Eye (tissue), 1 donor: ENCODE measurements around the gene SFPQ.
"Not testable (repeated sequence)": the region's sequence is repeated elsewhere in the genome, so short reads cannot be mapped to it uniquely, and the experiment has no call there.

Source experiments
- DNase-seq: peaks from one replicate; pipeline ENCODE4 v3.0.0-alpha.2; 2015

Gene SFPQ

DNA sequence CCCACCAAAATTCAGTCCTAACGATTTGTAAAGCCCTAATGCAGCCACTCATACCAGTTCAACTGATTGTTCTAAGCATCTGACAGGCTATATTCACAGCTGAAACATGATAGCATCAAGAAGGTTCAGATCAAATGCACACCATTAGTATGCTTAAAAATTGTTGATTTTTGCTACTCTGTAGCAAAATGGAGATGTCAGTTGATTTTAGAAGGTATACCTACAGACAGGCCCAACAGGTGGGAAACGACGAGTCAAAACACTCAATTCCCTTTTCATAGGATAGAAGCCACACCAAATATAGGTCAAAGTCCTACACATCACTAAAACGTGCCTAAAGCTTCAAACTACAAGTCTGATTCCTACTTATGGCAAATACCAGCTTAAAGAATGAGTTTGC is 6.7 kb downstream of the SFPQ start:
- DNase-seq = no peak

DNA sequence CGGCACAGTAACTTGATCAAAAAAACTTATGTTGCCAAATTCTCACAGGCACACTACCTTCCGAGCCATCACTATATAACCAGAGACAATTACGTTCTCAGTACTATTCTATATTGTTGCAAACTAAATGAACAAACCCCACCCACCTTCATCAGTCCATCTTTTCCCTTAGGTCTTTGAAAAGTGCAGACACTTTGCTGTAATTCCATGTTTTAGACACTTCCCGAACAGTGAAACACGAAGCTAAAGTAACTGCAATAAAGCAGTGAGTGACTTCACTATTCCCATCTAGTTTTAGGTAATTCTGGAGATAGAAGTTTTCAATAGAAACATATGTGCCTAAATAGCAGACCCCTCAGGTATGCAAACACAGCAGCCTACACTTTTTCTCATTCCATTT is 7.7 kb downstream of the SFPQ start:
- DNase-seq = no peak

DNA sequence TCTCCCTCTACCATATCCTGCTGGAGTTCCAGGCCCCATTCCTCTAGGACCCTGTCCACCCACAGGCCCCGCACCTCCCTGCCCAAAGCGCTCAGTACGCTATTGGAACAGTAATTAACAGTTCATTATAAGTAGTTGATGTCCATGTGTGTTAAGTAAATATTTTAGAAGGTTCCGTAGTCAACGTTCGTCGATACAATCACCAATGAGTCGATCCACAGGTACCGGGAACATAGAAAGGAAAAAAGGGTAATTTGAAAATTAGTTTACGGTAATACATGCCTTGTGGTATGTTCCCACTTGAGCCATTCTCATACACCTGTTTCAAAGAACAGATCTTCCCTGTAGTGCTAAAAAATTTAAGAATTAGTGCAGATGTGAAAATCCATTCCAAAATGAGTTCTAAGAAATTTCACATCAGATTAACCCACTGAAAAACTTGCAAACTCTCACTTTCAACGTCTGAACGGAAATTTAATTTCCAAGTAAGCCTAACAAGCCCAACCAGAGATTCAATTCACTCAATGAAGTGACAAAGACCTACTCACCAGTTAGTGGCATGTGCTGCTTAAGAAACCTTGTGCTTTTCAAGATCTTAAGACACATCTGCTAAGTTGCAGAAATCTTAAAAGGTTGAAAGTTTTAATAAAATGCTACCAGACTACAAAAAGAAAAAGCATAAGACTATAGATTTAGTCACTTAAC is 8.3 kb downstream of the SFPQ start:
- DNase-seq = no peak

DNA sequence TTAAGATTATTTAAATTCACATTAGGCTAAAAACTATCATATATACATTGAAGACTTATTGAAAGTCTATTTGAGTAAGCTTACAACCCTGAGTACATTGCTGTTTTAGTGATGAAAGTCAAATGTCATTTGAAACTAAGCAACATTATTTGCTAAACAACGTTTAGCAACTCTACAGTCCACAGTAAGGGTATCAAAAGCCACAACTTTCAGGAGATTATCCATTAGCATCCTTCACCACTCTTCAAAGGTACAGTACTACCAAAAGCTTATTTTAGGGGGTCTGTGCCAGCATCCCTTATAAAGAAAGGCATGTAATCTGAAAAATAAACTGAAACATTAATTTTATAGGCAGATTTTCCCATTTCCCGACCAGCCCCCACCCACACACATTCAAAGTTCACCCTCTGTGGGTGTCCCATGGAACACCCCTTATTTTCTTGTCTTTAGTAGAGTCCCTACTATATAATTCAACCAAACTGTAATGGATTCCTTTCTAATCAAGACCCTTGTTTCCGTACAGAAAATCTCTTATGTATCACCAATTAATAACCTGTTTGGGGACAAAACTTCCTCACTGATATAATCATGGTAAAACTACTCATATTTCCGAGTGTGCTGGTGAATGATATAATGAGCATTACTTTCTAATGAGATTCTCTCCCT is 11.0 kb downstream of the SFPQ start:
- DNase-seq = no peak

DNA sequence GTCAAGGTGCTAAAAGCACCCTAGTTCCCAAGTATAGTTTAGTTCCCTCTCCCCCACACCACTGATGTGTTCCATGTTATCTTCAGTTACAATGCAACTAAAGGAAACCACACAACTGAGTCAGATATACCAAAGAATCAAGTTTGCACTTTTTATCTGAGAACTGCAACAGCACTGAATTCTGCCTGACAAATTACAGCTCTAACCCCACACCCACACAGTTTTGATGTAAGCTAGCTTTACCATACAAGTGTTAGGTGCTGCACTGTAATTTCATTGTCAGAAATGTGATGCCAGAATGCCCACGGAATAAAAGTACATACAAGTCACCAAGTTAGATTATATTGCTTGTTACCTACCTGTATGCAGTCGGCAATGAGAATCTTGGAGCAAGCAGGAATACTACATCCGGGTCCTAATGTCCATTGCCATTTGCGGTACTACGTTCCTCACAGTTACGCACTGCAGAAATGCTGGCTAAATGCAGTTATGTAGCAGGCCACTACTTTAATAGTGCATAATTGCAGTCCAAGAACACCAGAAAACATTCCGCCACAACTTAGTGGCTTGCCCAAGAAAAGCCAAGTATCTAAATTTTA is 12.1 kb downstream of the SFPQ start:
- DNase-seq = no peak

DNA sequence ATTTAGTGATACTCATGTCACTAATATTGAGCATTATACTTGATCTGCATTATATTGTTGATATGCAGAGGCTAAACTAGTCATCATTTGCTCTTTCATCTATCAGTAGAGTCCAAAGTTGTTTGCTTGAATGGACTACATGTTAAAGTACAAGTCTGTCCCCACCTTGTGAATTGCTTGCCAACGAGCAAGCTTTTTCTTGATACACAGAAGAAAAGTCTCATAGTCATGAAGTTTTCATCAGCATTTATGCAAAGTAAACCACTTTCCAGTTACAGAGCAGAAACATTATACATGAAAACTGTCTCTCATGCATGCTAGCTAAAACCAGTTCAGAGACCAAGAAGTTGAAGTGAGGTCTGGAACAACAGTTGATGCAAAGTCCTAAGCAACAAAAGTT is 13.0 kb downstream of the SFPQ start:
- DNase-seq = no peak

DNA sequence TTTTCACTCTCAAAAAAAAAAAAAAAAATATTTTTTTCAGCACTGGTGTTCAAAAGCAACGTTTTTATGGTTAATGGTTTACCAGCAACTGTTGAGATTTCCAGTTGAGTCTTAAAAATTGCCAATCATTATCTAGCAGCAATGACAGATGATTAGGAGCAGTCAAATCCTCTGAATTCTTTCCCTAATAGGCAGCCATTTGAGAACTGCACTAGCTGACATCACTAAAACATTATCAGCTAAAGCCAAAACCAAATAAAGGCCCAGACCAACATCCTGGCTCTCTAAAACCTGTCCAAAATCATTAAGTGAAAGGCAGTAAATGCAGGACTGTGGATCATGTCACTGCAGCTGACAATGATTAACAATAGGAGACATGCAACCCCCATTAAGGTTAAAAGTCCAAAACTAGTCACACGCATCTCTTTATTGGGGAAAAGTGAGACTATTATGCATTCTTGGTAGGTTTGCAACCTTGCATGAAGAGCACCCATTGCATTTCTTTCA is 14.0 kb downstream of the SFPQ start:
- DNase-seq = no peak

DNA sequence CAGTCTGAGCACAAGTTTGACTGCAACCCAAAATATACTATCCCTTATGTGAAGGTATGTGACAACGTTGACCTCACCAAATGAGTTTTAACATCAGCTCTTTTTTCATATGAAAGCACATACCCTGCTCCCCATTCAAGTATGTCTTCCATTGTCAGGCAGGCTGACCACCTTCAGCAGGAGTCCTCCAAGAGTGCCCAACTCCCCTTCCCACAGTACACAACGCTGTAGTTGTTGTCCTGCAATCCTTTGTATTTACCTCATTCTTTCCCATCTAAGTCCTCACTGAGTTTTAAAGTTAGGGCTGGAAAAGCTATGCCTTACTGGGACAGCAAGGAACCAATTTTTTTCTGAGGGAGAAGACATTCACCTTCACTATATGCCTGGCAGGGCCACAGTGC is 14.7 kb downstream of the SFPQ start:
- DNase-seq = no peak

DNA sequence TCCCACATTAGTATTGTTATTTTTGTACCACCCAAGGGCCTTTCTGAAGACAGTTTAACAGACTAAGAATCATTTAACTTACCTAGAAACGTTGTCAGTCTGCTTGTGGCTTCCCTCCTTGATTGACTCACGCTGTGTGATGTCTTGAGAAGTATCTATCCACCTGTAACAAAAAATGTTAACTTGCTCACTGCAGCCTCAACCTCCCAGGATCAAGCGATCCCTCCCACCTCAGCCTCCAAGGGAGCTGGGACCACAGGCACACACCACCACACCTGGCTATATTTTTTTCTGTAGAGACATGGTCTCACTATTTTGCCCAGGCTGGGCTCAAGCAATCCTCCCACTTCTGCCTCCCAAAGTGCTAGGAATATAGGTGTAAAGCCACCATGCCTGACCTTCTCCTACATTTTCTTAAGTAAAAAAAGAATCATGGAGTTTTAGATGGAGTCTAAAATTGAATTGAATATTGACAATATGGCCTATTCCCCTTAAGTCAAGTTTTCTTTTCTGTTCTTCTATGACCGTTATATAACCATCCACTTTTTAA is 15.6 kb downstream of the SFPQ start:
- DNase-seq = no peak

DNA sequence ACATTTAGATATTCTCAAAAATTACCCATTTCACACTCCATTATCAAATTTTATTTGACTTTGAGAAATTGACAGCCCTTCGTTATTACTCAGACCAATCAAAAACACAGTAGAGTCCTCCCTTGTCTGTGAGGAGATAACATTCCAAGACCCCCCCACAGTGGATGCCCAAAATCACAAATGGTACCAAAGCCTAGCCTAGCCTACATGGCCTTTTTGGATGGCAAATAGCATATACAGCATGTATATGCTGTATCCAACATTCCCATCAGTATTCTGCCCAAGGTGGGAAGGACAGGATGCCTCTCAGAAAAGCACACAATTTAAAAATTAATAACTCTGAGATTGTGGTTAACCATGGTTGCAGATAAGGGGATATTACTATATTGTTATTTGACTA is 17.3 kb downstream of the SFPQ start:
- no peak for DNase-seq

DNA sequence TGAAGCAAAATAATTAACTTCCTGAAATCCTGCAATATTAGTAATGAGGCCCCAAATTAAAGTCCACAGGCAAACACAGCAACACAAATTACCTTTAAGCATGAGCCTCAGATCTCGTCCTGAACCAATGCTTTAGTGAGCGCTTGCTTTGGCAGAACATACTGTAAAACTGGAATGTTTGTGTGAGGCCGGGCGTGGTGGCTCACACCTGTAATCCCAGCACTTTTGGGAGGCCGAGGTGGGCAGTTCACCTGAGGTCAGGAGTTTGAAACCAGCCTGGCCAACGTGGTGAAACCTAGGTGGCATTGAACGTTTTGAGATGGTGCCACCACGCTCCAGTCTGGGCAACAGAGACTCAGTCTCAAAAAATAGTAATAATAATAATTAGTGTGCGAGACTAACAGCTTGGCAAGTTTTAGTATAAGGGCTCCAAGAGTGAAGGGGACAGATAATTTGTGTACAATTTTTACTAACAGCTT is 17.8 kb downstream of the SFPQ start:
- DNase-seq = no peak

DNA sequence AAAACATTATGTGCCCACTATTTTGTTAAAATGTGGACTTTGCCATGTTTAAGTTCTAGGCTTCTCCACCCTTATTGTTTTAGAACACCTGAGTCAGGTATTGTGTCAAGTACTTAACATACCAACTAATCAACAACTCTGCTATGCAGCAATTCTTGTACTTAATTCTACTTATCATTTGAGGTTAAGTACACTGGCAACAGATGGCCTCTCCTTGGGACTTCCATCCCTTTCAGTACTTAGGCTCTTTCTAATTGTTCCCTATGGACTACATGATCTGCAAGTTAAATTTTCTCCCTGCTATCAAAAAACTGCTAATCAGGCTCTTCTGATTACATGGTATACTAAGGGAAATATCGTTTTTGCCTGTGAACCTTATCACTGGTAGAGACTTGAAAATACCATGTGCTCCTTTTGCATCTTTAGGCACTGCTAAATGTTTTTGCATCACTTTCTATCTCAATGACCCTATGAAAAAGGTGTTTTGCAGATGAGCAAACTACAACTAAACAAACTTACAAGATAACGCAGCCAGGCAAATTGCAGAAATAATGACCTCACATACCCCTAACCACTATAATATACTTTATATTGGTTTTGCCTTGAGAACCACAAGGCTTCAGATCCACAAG is 18.9 kb downstream of the SFPQ start:
- DNase-seq = no peak

DNA sequence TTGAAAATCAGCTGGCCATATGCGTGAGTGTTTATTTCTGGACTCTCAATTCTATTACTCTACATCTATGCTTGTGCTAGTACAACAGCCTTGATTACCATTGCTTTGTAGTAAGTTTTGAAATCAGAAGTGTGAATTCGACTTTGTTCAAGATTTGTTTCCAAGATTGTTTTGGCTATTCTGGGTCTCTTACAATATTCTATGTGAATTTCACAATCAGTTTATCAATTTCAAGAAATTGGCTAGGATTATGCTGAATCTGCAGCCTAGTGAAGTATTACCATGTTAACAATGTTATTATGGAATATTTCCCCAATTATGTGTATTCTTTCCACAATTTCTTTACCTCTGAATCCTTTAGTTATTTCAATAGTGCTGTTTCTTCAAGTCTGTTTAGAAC is 19.5 kb downstream of the SFPQ start:
- DNase-seq = no peak

DNA sequence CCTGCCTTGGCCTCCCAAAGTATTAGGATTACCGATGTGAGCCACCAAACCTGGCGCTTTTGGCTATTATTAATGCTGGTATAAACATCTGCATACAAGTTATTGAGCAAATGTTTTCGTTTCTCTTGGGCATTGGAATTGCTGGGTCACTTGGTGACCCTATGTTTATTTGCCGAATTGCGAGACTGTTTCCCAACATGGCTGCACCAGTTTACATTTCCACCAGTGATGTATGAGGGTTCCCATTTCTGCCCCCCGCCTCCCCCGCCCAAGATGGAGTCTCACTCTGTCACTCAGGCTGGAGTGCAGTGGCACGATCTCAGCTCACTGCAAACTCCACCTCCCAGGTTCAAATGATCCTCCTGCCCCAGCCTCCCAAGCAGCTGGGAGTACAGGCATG is 20.9 kb downstream of the SFPQ start:
- DNase-seq = no peak

DNA sequence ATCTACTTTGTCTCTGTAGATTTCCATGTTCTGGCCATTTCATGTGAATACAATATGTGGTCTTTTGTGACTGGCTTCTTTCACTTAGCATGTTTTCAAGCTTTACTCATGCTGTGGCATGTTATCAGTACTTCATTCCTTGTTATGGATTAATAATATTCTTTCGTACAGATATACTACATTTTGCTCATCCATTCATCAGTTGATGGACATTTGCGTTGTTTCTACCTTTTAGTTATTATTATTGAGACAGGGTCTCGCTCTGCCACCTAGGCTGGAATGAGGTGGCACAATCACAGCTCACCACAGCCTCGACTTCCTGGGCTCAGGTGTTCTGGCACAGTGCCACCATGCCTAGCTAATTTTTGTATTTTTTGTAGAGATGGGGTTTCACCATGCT is 21.4 kb downstream of the SFPQ start:
- DNase-seq = no peak

DNA sequence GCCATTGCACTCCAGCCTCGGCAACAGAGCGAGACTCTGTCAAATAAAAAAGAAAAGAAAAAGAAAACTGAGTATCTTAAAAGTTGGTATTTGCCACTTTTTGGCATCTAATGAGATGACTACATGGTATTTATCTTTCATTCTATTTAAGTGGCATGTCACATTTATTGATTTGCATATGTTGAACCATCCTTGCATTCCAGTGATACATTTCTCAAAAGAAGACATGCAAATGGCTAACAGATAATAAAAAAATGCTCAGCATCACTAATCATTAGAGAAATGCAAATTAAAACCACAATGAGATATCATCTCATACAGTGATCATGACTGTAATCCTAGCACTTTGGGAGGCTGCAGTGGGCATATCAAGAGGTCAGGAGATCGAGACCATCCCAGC is 28.1 kb downstream of the SFPQ start:
- DNase-seq = no peak

DNA sequence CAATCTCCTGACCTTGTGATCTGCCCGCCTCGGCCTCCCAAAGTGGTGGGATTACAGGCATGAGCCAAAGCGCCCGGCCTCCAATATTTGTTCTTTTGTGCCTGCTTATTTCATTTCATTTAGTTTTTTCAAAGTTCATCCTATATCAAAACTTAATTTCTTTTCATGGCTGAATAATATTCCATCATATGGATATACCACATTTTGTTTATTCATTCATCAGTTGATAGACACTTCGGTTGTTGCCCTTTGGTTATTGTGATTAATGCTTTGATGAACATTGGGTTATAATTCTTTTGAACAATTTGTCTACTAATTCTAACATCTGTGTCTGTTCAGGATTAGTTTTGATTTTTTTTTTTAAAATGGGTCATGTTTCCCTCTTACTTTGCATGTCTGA is 41.7 kb downstream of the SFPQ start:
- no peak for DNase-seq

DNA sequence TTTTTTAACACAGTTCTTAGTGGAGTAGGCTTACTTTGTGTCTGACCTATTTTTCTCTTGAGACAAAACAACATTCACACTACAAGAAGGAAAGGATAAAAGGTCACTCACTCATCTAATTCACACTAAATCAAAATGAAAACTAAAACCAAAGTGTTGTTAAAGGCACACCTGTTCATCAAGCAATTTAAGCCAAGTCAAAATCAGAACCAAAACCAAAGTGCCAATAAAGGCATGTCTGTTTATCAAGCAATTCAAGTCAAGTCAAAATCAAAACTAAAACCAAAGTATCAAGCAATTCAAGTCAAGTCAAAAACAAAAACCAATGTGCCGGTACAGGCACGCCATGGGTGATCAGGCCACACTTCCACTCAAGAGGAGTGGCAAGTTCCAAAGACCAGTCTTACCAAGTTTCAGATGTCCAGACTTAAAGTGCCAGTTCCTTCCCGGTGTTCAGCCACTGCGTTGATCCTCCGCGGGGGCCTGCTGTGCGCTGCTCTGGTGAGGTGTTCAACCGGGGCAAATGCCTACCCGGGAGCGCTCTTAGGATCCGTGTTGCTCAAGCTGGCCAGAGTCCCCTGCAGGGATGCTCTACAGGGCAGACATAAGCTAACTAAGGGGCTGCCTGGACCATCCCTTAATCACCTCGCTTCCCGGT is 46.9 kb downstream of the SFPQ start:
- DNase-seq = not testable (repeated sequence)

DNA sequence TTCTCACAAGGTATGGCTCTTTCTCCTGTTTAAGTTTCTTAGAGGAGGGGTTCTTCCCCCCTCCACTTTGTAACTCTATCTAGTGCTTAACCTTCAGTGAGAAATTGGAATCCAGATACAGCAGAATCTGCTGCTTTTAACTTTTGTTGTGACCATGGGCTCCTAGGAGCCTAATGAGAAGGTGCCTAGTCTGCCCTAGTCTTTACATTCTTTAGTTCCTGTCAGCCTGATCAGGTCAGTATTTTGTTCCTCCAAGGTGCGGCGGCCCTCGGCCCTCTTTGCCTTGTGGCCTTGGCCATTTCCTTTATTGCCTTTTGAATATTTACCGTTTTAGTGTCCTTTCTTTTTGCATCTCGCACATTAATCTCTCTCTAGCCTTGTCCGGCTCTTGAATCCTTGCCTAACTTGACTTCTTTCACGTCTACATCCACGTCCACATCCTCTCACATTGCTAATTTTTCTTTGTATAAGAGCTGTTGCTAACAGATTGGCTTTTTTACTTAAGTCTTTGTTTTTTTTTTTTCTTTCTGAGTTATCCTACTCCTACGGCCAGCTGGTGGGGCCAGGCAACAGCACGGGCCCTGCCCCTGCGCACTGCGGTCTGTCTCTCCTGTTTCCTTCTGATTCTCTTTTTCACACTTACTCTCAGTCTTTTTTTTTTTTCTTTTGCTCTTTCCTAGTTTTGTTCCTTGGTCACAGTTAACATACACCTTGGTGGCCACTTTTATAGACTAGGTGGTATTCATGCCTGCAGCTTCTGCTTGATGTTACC is 49.0 kb downstream of the SFPQ start:
- DNase-seq = no peak

DNA sequence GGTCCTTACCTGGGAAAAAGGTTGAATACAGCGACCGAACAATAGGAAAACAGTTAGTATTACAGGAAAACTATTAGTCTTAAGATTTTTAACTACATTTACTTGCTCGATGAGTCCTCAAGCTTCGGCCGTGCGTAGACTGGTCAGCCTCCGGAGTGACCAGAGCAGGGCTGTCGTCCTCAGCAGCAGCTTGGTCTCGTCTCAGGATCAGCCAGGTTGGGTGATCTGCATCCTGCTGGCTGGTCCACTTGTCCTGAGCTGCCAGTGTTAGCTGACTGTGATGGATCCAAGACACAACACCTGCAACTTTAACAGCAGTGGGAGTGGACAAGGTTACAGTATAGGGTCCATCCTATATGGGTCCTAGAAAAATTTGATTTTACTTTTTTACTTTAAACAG is 50.2 kb downstream of the SFPQ start:
- not testable (repeated sequence) for DNase-seq

DNA sequence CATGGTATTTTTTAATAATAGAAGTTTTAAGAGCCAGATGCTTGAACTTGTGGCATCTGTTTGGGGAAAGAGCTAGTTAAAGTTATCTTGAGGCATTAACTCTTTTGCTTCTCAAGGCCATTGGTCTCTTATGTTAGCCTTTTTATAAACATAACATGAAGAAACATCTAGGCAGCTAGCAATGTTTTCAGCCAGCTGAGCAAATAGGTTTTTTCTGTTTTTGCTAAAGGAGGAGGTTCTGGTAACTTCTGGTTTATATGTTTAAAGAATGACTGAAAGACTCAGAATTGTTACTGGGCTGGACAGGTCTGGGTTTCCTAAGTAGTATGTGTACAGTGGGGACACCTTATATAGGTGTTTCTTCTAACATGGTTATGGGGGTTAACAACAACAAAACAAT is 50.7 kb downstream of the SFPQ start:
- DNase-seq = not testable (repeated sequence)

DNA sequence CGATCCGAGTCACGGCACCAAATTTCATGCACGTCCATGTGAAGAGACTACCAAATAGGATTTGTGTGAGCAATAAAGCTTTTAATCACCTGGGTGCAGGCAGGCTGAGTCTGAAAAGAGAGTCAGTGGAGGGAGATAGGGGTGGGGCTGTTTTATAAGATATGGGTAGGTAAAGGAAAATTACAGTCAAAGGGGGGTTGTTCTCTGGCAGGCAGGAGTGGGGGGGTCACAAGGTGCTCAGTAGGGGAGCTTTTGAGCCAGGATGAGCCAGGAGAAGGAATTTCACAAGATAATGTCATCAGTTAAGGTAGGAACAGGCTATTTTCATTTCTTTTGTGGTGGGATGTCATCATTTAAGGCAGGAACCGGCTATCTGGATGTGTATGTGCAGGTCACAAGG is 55.4 kb downstream of the SFPQ start:
- DNase-seq = not testable (repeated sequence)
